ENCODE measurements around the gene ENTREP3. TPM values are rescaled to one million over a fixed set of nuclear protein-coding genes. Genes with fewer than 3 reads are reported as not detected.
A peak's percentile ranks its signal among the peaks of the same experiment; 100 is the strongest.

The ENTREP3 gene
- total RNA-seq, 1 donor from 2014 or later, result 51.1 TPM

DNA sequence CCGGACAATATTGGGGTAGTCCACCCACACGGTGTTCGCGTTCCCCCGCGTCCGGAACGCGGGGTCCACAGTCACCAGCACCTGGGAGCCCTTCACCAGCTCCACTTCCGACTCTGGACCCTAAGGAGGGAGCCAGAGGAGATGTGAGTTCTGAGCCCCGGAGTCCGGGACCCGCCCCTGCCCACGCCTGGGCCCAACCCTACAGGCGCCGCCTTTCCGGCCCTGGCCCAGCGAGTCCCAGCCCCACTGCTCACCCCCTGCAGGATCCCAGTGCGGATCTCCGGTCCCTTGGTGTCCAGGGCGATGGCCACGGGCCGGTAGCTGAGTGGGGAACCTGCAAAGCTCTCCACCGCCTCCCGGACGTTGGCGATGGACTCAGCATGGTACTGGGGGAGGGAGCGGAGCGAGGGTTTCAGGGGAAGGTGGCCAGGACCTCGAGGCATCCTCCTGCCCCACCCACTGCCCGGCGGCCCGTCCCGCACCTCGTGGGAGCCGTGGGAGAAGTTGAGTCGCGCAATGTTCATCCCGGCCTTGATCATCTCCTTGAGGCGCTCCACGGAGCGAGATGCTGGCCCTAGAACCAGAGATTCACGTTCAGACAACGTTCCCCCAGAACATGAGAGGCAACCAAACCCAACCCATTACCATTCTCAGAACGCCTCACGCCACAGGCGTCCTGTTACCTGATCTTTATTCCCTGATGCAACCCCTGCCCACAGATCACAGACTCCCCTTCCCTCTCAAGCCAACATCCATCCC is 40.1 kb upstream of the ENTREP3 start:
- DNase-seq (ENCODE audit: low read depth), result no peak

DNA sequence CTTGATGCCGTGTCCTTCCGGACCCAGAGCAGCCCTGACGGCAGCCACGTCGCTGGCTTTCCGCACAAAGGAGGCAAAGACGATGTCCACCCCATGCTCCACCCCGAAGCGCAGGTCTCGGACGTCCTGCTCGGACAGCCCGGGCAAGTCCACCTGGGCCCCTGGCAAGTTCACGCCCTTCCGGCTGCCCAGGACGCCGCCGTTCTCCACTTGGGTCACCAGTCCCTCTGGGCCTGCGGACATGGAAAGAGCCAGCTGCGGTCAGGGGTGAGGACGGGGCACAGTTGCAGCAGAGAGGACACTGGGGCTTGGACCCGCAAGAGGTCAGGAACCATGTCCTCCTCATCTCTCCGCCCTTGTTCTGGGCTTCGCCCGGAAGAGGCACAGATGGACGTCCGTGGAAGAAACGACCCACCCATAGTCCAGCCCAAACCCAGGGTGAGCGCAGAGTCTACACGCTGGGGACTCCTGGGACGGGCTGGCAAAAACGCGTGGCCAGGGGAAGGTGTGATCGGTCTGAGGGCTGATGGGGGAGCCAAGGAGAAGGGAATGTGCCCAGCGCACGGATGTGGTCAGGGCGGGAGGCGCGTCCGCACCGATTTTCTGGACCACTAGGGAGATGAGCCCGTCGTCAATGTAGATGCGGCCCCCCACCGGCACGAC is 39.4 kb upstream of the ENTREP3 start:
- Mint-ChIP-seq H3K9me3 (ENCODE audit: unreplicated experiment) (peaks cover 3% of the 10 kb centered on the region), H3K27ac (ENCODE audit: unreplicated experiment) (no peak overlapping the region), H3K27me3 (ENCODE audit: low read depth, unreplicated experiment) (peaks cover 63% of the 10 kb centered on the region), H3K4me1 (ENCODE audit: low read depth, unreplicated experiment) (no peaks in the 10 kb centered on the region), H3K4me3 (ENCODE audit: unreplicated experiment) (peak overlapping the region; percentile 3), H3K36me3 (ENCODE audit: low read depth, unreplicated experiment) (peaks cover 7% of the 10 kb centered on the region)
- Histone ChIP-seq H3K27ac (ENCODE audit: low read depth, low read length) (no peak overlapping the region), H3K4me2 (ENCODE audit: low read length) (peak overlapping the region; percentile 66), H3K9me3 (ENCODE audit: insufficient read depth, low read depth, low read length) (peaks cover 3% of the 10 kb centered on the region), H4K20me1 (ENCODE audit: insufficient read depth, low read length) (no peaks in the 10 kb centered on the region), H3K4me3 (ENCODE audit: insufficient read depth, low read depth, low read length) (no peak overlapping the region), H3K79me2 (ENCODE audit: insufficient read depth, low read length) (no peaks in the 10 kb centered on the region), H2AFZ (ENCODE audit: low read depth, low read length) (peak overlapping the region; percentile 52), H3K27me3 (ENCODE audit: insufficient read depth, low read length) (peaks cover 37% of the 10 kb centered on the region), H3K36me3 (ENCODE audit: insufficient read depth, low read length) (no peaks in the 10 kb centered on the region), H3K9ac (ENCODE audit: low read length) (no peak overlapping the region), H3K4me1 (ENCODE audit: insufficient read depth, low read length) (no peaks in the 10 kb centered on the region)
- FAIRE-seq (no peak), DNase-seq (ENCODE audit: low read depth) (no peak)
- TF ChIP-seq CTCF (IDR thresholded peaks at IDR 0.05; ENCODE audit: insufficient read depth, low read depth, low read length) (no peak), EZH2 (IDR thresholded peaks at IDR 0.05; ENCODE audit: insufficient read depth, low read length) (no peak)

More for the DNA sequence above, 40.1 kb upstream of the ENTREP3 start:
- Mint-ChIP-seq H3K27me3 (ENCODE audit: low read depth, unreplicated experiment) (peaks cover 60% of the 10 kb centered on the region), H3K4me1 (ENCODE audit: low read depth, unreplicated experiment) (no peaks in the 10 kb centered on the region), H3K27ac (ENCODE audit: unreplicated experiment) (no peak overlapping the region), H3K9me3 (ENCODE audit: unreplicated experiment) (peaks cover 3% of the 10 kb centered on the region), H3K4me3 (ENCODE audit: unreplicated experiment) (no peak overlapping the region), H3K36me3 (ENCODE audit: low read depth, unreplicated experiment) (peaks cover 7% of the 10 kb centered on the region)
- Histone ChIP-seq H2AFZ (ENCODE audit: low read depth, low read length) (peak overlapping the region; percentile 52), H4K20me1 (ENCODE audit: insufficient read depth, low read length) (no peaks in the 10 kb centered on the region), H3K9ac (ENCODE audit: low read length) (no peak overlapping the region), H3K79me2 (ENCODE audit: insufficient read depth, low read length) (no peaks in the 10 kb centered on the region), H3K4me2 (ENCODE audit: low read length) (peak overlapping the region; percentile 66), H3K9me3 (ENCODE audit: insufficient read depth, low read depth, low read length) (peaks cover 3% of the 10 kb centered on the region), H3K4me3 (ENCODE audit: insufficient read depth, low read depth, low read length) (no peak overlapping the region), H3K4me1 (ENCODE audit: insufficient read depth, low read length) (no peaks in the 10 kb centered on the region), H3K36me3 (ENCODE audit: insufficient read depth, low read length) (no peaks in the 10 kb centered on the region), H3K27ac (ENCODE audit: low read depth, low read length) (no peak overlapping the region), H3K27me3 (ENCODE audit: insufficient read depth, low read length) (peaks cover 37% of the 10 kb centered on the region)
- TF ChIP-seq EZH2 (IDR thresholded peaks at IDR 0.05; ENCODE audit: insufficient read depth, low read length) (peak; percentile 91), CTCF (IDR thresholded peaks at IDR 0.05; ENCODE audit: insufficient read depth, low read depth, low read length) (no peak)
- FAIRE-seq, result no peak

Measured in astrocyte (in vitro differentiated cells and primary cell).